NCI-H1417 treated with DMSO at 0.1 percent for 48 hours (cell line): ENCODE data around the gene IFRD2.
"Not testable (repeated sequence)": the region's sequence is repeated elsewhere in the genome, so short reads cannot be mapped to it uniquely, and the experiment has no call there.

Experiments used
- DNase-seq: peaks from one replicate; lab custom pipeline; 2025; lab: John Stamatoyannopoulos, UW

The IFRD2 gene

GRCh38 chr3:50299929-50300680 is 7.9 kb upstream of the IFRD2 start:
- no peak for DNase-seq

- no peak for DNase-seq
Measured at GRCh38 chr3:50299638-50299928, 7.4 kb upstream of the IFRD2 start.

- DNase-seq = peak; percentile 69
Measured at GRCh38 chr3:50298836-50299637, 6.8 kb upstream of the IFRD2 start, which contains the start of the genes HYAL3 and NAA80. Gene HYAL3 (minus strand): TSS chr3:50299405. CDS start chr3:50295602, 3,803 bp downstream. Gene NAA80 (minus strand): TSS chr3:50299405. CDS start chr3:50297463, 1,942 bp downstream.

GRCh38 chr3:50297896-50298725 is 5.9 kb upstream of the IFRD2 start:
- no peak for DNase-seq

- DNase-seq = no peak
Measured at GRCh38 chr3:50297384-50297775, 5.2 kb upstream of the IFRD2 start.

- no peak for DNase-seq
Measured at GRCh38 chr3:50296721-50297383, 4.6 kb upstream of the IFRD2 start.

GRCh38 chr3:50295553-50296431 is 3.6 kb upstream of the IFRD2 start:
- no peak for DNase-seq

- no peak for DNase-seq
Measured at GRCh38 chr3:50294492-50295403, 2.5 kb upstream of the IFRD2 start.

- no peak for DNase-seq
Measured at GRCh38 chr3:50294089-50294488, 1.9 kb upstream of the IFRD2 start.

GRCh38 chr3:50293079-50293801 is 1.0 kb upstream of the IFRD2 start:
- no peak for DNase-seq

GRCh38 chr3:50290161-50290641 is 2.0 kb downstream of the IFRD2 start:
- DNase-seq = no peak

GRCh38 chr3:50289130-50289529 is 3.1 kb downstream of the IFRD2 start:
- DNase-seq = no peak

GRCh38 chr3:50288387-50289007 is 3.7 kb downstream of the IFRD2 start:
- no peak for DNase-seq

- DNase-seq = no peak
Measured at GRCh38 chr3:50287262-50287661, 5.0 kb downstream of the IFRD2 start.

GRCh38 chr3:50286322-50287227 is 5.7 kb downstream of the IFRD2 start:
- DNase-seq = no peak

GRCh38 chr3:50284121-50284520 is 8.1 kb downstream of the IFRD2 start:
- not testable (repeated sequence) for DNase-seq

- DNase-seq = no peak
Measured at GRCh38 chr3:50279255-50280016, 12.8 kb downstream of the IFRD2 start.
